ENCODE measurements around the gene TBC1D20. TPM values are rescaled to one million over a fixed set of nuclear protein-coding genes. Genes with fewer than 3 reads are reported as not detected.

TBC1D20 gene
- total RNA-seq, 4 donors from 2014 or later = 28.9 to 39.0 (median 34.0) TPM

DNA sequence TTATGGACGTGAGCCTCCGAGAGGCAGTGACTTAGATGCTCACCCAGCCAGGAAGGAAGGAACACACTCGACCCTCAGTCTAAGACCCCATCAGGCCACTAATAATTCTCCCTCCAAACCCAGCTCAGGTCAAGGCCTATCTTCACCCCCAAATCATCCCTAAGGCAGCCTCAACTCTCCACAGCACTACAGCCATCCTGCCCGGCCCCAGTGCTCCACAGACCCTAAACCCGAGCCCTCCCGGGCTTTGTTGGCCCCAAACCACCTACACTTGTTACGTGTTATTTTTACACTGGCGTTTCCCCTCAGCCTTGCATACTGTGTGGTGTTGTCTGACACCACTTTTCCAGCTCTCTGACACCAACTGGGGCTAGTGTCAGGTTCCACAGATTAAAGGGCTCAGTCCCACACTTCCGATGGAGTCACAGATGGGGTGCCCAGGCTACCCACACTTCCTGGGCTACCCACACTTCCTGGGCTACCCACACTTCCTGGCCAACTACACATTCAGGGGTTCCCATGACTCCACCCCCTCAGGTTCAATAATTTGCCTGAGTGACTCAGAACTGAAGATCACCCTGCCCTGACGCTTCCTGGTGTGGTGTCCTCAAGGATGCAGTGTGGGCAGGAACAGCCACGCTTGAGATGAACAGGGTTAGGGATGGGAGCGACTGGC is 28.9 kb downstream of the TBC1D20 start:
- intact Hi-C loops (cut with DNase I; ENCODE audit: low total_unique reads) = no loop called here
- DNase-seq (no peak), ATAC-seq (no peak)
- peaks cover 10 to 12% of the 10 kb centered on the region in 2 donors for H3K4me1 ChIP-seq
- TF ChIP-seq, protein P1, sequence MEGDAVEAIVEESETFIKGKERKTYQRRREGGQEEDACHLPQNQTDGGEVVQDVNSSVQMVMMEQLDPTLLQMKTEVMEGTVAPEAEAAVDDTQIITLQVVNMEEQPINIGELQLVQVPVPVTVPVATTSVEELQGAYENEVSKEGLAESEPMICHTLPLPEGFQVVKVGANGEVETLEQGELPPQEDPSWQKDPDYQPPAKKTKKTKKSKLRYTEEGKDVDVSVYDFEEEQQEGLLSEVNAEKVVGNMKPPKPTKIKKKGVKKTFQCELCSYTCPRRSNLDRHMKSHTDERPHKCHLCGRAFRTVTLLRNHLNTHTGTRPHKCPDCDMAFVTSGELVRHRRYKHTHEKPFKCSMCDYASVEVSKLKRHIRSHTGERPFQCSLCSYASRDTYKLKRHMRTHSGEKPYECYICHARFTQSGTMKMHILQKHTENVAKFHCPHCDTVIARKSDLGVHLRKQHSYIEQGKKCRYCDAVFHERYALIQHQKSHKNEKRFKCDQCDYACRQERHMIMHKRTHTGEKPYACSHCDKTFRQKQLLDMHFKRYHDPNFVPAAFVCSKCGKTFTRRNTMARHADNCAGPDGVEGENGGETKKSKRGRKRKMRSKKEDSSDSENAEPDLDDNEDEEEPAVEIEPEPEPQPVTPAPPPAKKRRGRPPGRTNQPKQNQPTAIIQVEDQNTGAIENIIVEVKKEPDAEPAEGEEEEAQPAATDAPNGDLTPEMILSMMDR (IDR thresholded peaks at IDR 0.05 in 4 of 5, conservative IDR thresholded peaks at IDR 0.05 in 1 of 5) = no peak
- no peak for TF ChIP-seq POLR2A (IDR thresholded peaks at IDR 0.05)
- H3K36me3 ChIP-seq = peaks cover 0 to 63% of the 10 kb centered on the region in 2 donors
- H3K4me3 ChIP-seq = no peak overlapping the region
- H3K27ac ChIP-seq = peak overlapping the region in 3 of 4 donors; percentile 20 to 33 (median 30)
- in situ Hi-C loops (cut with MboI; ENCODE audit: low sequenced_read_pairs in 4 of 4) = loop anchor here in 1 of 4 donors (10.0 kb wide), 1 partner anchor 79 kb away; no protein-coding TSS in a partner anchor
- no peaks in the 10 kb centered on the region for H3K27me3 ChIP-seq
- H3K9me3 ChIP-seq = no peaks in the 10 kb centered on the region

DNA sequence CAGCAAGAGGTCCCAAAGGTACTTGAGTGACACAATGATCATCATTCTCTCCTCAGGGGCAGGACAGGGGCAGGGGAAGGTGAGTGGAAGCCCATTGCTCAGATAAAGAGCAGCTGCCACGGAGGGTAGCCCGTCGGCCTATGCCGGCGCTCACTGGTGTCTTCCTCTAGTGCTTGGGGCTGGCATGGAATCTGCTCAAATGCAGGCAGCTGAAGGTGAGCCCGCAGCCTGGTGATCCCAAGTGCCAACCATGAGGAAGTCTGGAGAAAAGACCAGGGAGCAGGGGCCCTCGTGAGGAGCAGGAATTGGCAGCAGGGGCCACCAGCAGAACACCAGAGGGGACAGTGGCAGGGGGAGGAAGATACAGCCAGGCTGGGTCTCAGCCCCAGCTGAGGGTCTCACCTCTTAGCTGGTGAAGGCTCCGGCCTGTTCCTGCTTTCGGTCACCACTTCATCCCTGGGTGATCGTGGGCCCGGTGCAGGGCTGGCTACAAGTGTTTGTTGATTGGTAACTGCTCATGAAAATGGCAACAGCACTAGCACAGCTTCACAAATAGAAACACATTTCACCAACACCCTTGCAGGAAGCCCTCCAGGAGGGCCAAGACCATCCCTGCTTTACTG is 29.5 kb downstream of the TBC1D20 start:
- DNase-seq = no peak
- Histone ChIP-seq H3K4me3 (no peak overlapping the region), H3K36me3 (peaks cover 0 to 63% of the 10 kb centered on the region in 2 donors), H3K9me3 (no peaks in the 10 kb centered on the region), H3K27ac (peak overlapping the region in 3 of 4 donors; percentile 20 to 33 (median 30)), H3K4me1 (peaks cover 4 to 12% of the 10 kb centered on the region in 2 donors), H3K27me3 (no peaks in the 10 kb centered on the region)
- TF ChIP-seq, protein P1 (IDR thresholded peaks at IDR 0.05 in 4 of 5, conservative IDR thresholded peaks at IDR 0.05 in 1 of 5) = no peak
- intact Hi-C loops (cut with DNase I; ENCODE audit: low total_unique reads) (no loop called here), in situ Hi-C loops (cut with MboI; ENCODE audit: low sequenced_read_pairs in 4 of 4) (loop anchor here in 1 of 4 donors (10.0 kb wide), 1 partner anchor 78 kb away; no protein-coding TSS in a partner anchor)
- ATAC-seq = no peak

DNA sequence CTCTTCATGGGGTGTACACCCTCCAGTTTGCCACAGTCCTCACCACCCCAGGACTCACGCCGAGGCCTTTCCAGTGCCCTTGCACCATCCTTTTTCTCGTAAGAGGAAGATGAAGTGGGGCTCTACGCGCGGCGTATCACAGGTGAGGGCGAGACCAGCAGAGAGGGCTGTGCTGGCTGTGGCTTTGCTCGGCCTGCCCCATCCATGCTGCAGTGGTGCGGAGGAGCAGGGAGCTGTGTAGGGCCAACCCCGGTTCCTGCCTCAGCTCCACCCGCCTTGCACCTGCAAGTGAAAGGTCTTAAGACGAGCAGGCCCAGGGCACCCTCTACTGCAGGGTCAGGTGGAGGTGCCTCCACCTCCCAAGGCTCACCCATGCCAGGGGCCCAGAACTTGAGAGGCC is 30.1 kb downstream of the TBC1D20 start:
- Histone ChIP-seq H3K36me3 (peaks cover 0 to 67% of the 10 kb centered on the region in 2 donors), H3K9me3 (no peaks in the 10 kb centered on the region), H3K4me1 (peaks cover 0 to 12% of the 10 kb centered on the region in 2 donors), H3K4me3 (no peak overlapping the region), H3K27ac (no peak overlapping the region), H3K27me3 (no peaks in the 10 kb centered on the region)
- intact Hi-C loops (cut with DNase I; ENCODE audit: low total_unique reads) (no loop called here), in situ Hi-C loops (cut with MboI; ENCODE audit: low sequenced_read_pairs in 4 of 4) (loop anchor here in 1 of 4 donors (10.0 kb wide), 1 partner anchor 77 kb away; no protein-coding TSS in a partner anchor)
- ATAC-seq (no peak), DNase-seq (no peak)
- TF ChIP-seq POLR2A (IDR thresholded peaks at IDR 0.05) = no peak

DNA sequence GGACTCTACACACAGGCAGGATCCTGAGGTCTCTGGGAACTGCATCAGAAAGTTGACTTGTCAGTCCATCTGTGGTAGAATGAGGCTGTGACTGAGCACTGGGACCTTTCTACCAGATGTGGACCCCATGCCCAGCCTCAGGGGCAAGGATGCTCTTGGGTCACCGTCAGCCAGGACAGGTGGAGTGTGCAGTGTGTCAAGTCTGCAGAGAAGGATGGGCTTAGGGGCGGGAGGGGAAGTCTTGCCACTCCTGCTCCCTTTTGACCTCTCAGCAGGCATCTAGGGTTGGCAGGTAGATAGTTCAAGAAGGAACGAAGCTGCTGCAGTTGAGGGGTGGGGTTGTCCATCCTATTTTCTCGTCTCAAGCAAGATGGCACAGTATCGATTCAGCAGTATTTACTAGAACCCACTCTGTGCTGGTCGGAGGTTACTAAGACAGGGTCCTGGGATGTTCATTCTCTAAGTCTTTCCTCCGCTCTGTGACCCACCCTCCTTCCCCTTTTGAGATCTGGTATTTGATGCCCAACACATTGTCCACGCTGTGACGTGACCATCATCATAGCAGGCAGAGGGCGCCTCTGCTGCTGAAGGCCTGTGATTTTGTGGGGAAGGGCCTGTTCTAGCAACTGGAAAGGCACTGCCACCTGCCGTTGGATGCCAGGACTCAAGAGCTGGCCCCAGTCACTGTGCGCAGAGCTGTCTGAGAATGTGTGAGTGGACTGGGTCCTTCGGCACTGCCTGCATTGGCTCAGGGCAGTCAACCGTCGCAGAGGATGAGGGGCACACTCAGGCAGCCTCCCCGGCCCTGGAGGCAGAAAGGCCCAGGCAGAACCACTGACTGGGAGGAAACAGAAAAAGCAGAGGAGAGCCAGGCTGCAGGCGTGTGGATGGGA is 31.1 kb downstream of the TBC1D20 start:
- H3K9me3 ChIP-seq = no peaks in the 10 kb centered on the region
- ATAC-seq = peak; percentile 79 to 81
- H3K27ac ChIP-seq = no peak overlapping the region
- TF ChIP-seq POLR2A (IDR thresholded peaks at IDR 0.05) = no peak
- TF ChIP-seq, protein P1 (IDR thresholded peaks at IDR 0.05 in 4 of 5, conservative IDR thresholded peaks at IDR 0.05 in 1 of 5) = peak; percentile 43 to 57 (median 49)
- peaks cover 0 to 12% of the 10 kb centered on the region in 2 donors for H3K4me1 ChIP-seq
- DNase-seq = peak; percentile 28 to 60
- no peaks in the 10 kb centered on the region for H3K27me3 ChIP-seq
- in situ Hi-C loops (cut with MboI; ENCODE audit: low sequenced_read_pairs in 4 of 4) = loop anchor here in 1 of 4 donors (10.0 kb wide), 1 partner anchor 76 kb away; no protein-coding TSS in a partner anchor
- peaks cover 0 to 67% of the 10 kb centered on the region in 2 donors for H3K36me3 ChIP-seq
- intact Hi-C loops (cut with DNase I; ENCODE audit: low total_unique reads) = loop anchor here (1.0 kb wide), 1 partner anchor 77 kb away; no protein-coding TSS in a partner anchor
- H3K4me3 ChIP-seq = no peak overlapping the region

Measured in gastrocnemius medialis (tissue), 4 donors.